ENCODE measurements around the gene GON7.
"Not testable (repeated sequence)": the region's sequence is repeated elsewhere in the genome, so short reads cannot be mapped to it uniquely, and the experiment has no call there.

Gene GON7

GRCh38 chr14:93239869-93240677, 33.2 kb upstream of the GON7 start:
- TF ChIP-seq POLR2AphosphoS5 (IDR thresholded peaks at IDR 0.05; ENCODE audit: low read depth) (no peak), SPI1 (IDR thresholded peaks at IDR 0.05; ENCODE audit: borderline replicate concordance, low read depth) (no peak), REST (IDR thresholded peaks at IDR 0.05; ENCODE audit: insufficient replicate concordance, low read depth) (no peak), GABPA (IDR thresholded peaks at IDR 0.05; ENCODE audit: low read depth) (no peak)
- TF ChIP-seq, protein P1, sequence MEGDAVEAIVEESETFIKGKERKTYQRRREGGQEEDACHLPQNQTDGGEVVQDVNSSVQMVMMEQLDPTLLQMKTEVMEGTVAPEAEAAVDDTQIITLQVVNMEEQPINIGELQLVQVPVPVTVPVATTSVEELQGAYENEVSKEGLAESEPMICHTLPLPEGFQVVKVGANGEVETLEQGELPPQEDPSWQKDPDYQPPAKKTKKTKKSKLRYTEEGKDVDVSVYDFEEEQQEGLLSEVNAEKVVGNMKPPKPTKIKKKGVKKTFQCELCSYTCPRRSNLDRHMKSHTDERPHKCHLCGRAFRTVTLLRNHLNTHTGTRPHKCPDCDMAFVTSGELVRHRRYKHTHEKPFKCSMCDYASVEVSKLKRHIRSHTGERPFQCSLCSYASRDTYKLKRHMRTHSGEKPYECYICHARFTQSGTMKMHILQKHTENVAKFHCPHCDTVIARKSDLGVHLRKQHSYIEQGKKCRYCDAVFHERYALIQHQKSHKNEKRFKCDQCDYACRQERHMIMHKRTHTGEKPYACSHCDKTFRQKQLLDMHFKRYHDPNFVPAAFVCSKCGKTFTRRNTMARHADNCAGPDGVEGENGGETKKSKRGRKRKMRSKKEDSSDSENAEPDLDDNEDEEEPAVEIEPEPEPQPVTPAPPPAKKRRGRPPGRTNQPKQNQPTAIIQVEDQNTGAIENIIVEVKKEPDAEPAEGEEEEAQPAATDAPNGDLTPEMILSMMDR (IDR thresholded peaks at IDR 0.05; ENCODE audit: insufficient read depth, low read length): no peak
- Histone ChIP-seq H3K27ac (replicated peaks) (no peak overlapping the region), H3K4me3 (replicated peaks; ENCODE audit: insufficient read depth, low read length) (no peak overlapping the region), H3K27me3 (ENCODE audit: insufficient read depth, poor library complexity, severe bottlenecking) (no peaks in the 10 kb centered on the region)
- DNase-seq (ENCODE audit: low read depth in 1 of 2, low spot score in 1 of 2): no peak

GRCh38 chr14:93234798-93235197, 27.9 kb upstream of the GON7 start:
- H3K27me3 ChIP-seq (ENCODE audit: insufficient read depth, poor library complexity, severe bottlenecking): peaks cover 17% of the 10 kb centered on the region
- H3K27ac ChIP-seq (replicated peaks): no peak overlapping the region
- TF ChIP-seq POLR2AphosphoS5 (IDR thresholded peaks at IDR 0.05; ENCODE audit: low read depth): no peak
- H3K4me3 ChIP-seq (replicated peaks; ENCODE audit: insufficient read depth, low read length): no peak overlapping the region
- no peak for DNase-seq (ENCODE audit: low read depth in 1 of 2, low spot score in 1 of 2)

- peaks cover 17% of the 10 kb centered on the region for H3K27me3 ChIP-seq (ENCODE audit: insufficient read depth, poor library complexity, severe bottlenecking)
- not testable (repeated sequence) for H3K27ac ChIP-seq (replicated peaks); DNase-seq (ENCODE audit: low read depth in 1 of 2, low spot score in 1 of 2); H3K4me3 ChIP-seq (replicated peaks; ENCODE audit: insufficient read depth, low read length)
These were observed 26.2 kb upstream of the GON7 start for GRCh38 chr14:93233078-93233477.

DNA sequence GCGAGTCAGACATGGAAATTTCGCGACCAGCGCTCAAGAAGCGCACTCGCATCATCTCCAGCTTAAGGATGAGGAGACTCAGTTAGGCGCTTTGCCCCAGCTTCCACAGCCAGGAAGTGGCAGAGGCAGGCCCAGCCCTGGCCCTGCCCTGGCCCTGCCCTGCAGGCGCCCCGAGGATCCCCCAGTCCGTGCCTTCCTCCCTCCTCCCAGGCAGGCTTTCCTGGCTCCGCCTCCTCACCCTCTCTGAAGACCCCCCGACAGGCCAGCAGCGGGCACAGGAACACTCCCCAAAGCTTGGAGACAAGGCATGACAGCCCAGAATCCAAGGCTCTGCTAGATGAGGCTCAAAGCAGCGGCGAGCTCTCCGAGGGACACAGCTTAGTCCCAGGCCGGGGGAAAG, 25.3 kb upstream of the GON7 start:
- Histone ChIP-seq H3K27me3 (ENCODE audit: insufficient read depth, poor library complexity, severe bottlenecking) (peaks cover 17% of the 10 kb centered on the region), H3K4me3 (replicated peaks; ENCODE audit: insufficient read depth, low read length) (no peak overlapping the region), H3K27ac (replicated peaks) (no peak overlapping the region)
- TF ChIP-seq REST (IDR thresholded peaks at IDR 0.05; ENCODE audit: insufficient replicate concordance, low read depth) (no peak), POLR2AphosphoS5 (IDR thresholded peaks at IDR 0.05; ENCODE audit: low read depth) (no peak), SPI1 (IDR thresholded peaks at IDR 0.05; ENCODE audit: borderline replicate concordance, low read depth) (no peak), GABPA (IDR thresholded peaks at IDR 0.05; ENCODE audit: low read depth) (no peak)
- TF ChIP-seq, protein P1 (IDR thresholded peaks at IDR 0.05; ENCODE audit: insufficient read depth, low read length): no peak
- no peak for DNase-seq (ENCODE audit: low read depth in 1 of 2, low spot score in 1 of 2)

Data from HL-60 (cell line).